CD14-positive monocyte (primary cell): ENCODE data around the gene GRAMD2B. TPM values are rescaled to one million over a fixed set of nuclear protein-coding genes. Genes with fewer than 3 reads are reported as not detected.

ENCODE experiments used
- DNase-seq, 3 donors: peaks; one replicate each; pipeline ENCODE4 v3.0.0-alpha.2; 2011 to 2022
- H2AFZ ChIP-seq: 2 replicates; pipeline ENCODE4 v1.6.0; 2012; ENCODE audit warnings: mild to moderate bottlenecking, low read depth, low read length, inconsistent platforms; ENCODE audit not compliant: insufficient read depth, poor library complexity, severe bottlenecking
- H3K27ac ChIP-seq, 2 donors: 1 replicate in 1 of 2; 2 replicates in 1 of 2; pipeline ENCODE4 v1.5.1; 2012 to 2013; ENCODE audit warnings: low read length in 2 of 2, control low read depth in 1 of 2, inconsistent platforms in 1 of 2, low read depth in 1 of 2, mild to moderate bottlenecking in 1 of 2
- H3K27me3 ChIP-seq, 2 donors: one replicate each; pipeline versions ENCODE4 v1.6.0 to v1.6.1; 2011 to 2013; ENCODE audit warnings: low read length in 2 of 2; ENCODE audit not compliant: control insufficient read depth in 2 of 2, insufficient read depth in 2 of 2
- H3K36me3 ChIP-seq, 2 donors: replicated peaks in 1 of 2; 1 replicate in 1 of 2; 2 replicates in 1 of 2; pipeline versions ENCODE4 v1.5.1 to v1.6.1; 2012 to 2013; ENCODE audit warnings: low read length in 2 of 2, control low read depth in 1 of 2, inconsistent platforms in 1 of 2, mild to moderate bottlenecking in 1 of 2; ENCODE audit not compliant: insufficient read depth in 2 of 2, control insufficient read depth in 1 of 2
- H3K4me1 ChIP-seq, 2 donors: 1 replicate in 1 of 2; 2 replicates in 1 of 2; pipeline versions ENCODE4 v1.5.1 to v1.6.1; 2012 to 2013; ENCODE audit warnings: low read length in 2 of 2, control low read depth in 1 of 2, inconsistent platforms in 1 of 2, mild to moderate bottlenecking in 1 of 2, moderate library complexity in 1 of 2; ENCODE audit not compliant: insufficient read depth in 2 of 2, control insufficient read depth in 1 of 2
- H3K4me2 ChIP-seq: replicated peaks from 2 replicates; pipeline ENCODE3; 2012; ENCODE audit warnings: low read length, moderate library complexity, mild to moderate bottlenecking; ENCODE audit not compliant: poor library complexity, severe bottlenecking; ENCODE audit errors: extremely low read depth
- H3K4me3 ChIP-seq, 3 experiments: fragments of 200-600 bp in 1 of 3; sonication (generic) in 1 of 3; replicated peaks in 1 of 3; 1 replicate in 2 of 3; 2 replicates in 1 of 3; pipeline ENCODE4 v1.5.1; 2011 to 2013; ENCODE audit warnings: low read length in 3 of 3, mild to moderate bottlenecking in 3 of 3, control low read depth in 2 of 3, low read depth in 2 of 3, inconsistent platforms in 1 of 3, moderate library complexity in 1 of 3
- H3K79me2 ChIP-seq: 2 replicates; pipeline ENCODE4 v1.6.0; 2012; ENCODE audit warnings: mild to moderate bottlenecking, control low read depth, inconsistent platforms, low read length, moderate library complexity; ENCODE audit not compliant: insufficient read depth
- H3K9ac ChIP-seq: 2 replicates; pipeline ENCODE4 v1.6.0; 2017; ENCODE audit warnings: low read length, mild to moderate bottlenecking; ENCODE audit not compliant: insufficient read depth, poor library complexity, severe bottlenecking
- H3K9me3 ChIP-seq, 2 donors: replicated peaks in 1 of 2; 1 replicate in 1 of 2; 2 replicates in 1 of 2; pipeline versions ENCODE4 v1.5.1 to v1.6.1; 2012 to 2013; ENCODE audit warnings: low read length in 2 of 2, control low read depth in 1 of 2; ENCODE audit not compliant: control insufficient read depth in 1 of 2, insufficient read depth in 1 of 2
- H4K20me1 ChIP-seq: 2 replicates; pipeline ENCODE4 v1.6.0; 2012; ENCODE audit warnings: mild to moderate bottlenecking, low read length, control low read depth, moderate library complexity; ENCODE audit not compliant: insufficient read depth
- H3K27ac Mint-ChIP-seq, 7 donors: one replicate each; pipeline ENCODE4 v1.8.0; 2020; ENCODE audit warnings: mild to moderate bottlenecking in 7 of 7, mixed read lengths in 7 of 7, moderate library complexity in 6 of 7, inconsistent platforms in 2 of 7
- H3K27me3 Mint-ChIP-seq, 3 donors: one replicate each; pipeline ENCODE4 v1.8.0; 2021 to 2022; ENCODE audit warnings: low read depth in 3 of 3, mild to moderate bottlenecking in 3 of 3, mixed read lengths in 3 of 3, moderate library complexity in 3 of 3, inconsistent platforms in 1 of 3
- H3K36me3 Mint-ChIP-seq, 2 donors: one replicate each; pipeline ENCODE4 v1.8.0; 2020; ENCODE audit warnings: mixed read lengths in 2 of 2, inconsistent platforms in 1 of 2, mild to moderate bottlenecking in 1 of 2
- H3K4me1 Mint-ChIP-seq: one replicate; pipeline ENCODE4 v1.8.0; 2020; ENCODE audit warnings: mild to moderate bottlenecking, mixed read lengths
- H3K4me3 Mint-ChIP-seq, 2 donors: one replicate each; pipeline ENCODE4 v1.8.0; 2020; ENCODE audit warnings: mild to moderate bottlenecking in 2 of 2, mixed read lengths in 2 of 2, moderate library complexity in 1 of 2
- H3K9me3 Mint-ChIP-seq, 7 donors: one replicate each; pipeline ENCODE4 v1.8.0; 2020 to 2022; ENCODE audit warnings: mixed read lengths in 7 of 7, mild to moderate bottlenecking in 6 of 7, moderate library complexity in 6 of 7, inconsistent platforms in 2 of 7
- CTCF ChIP-seq: fragments of 200-600 bp; IDR thresholded peaks from one replicate; pipeline ENCODE4 v1.8.0; 2022; ENCODE audit warnings: antibody characterized with exemption, mild to moderate bottlenecking
- WGBS: methylation state at CpG from one replicate; pipeline ENCODE4 v1.1.5; 2013; ENCODE audit warnings: missing lambda C conversion rate; ENCODE audit not compliant: insufficient coverage; 5-methylcytosine and 5-hydroxymethylcytosine counted together
- intact Hi-C, 2 donors: fragments of 100-400 bp; cut with micrococcal nuclease; formaldehyde crosslinking; loops; one replicate each; pipeline versions ENCODE4 v1.15.0 to v1.15.1; 2023
- polyA plus RNA-seq, 3 donors: library from polyadenylated mRNA; depleted of rRNA in 1 of 3; unstranded in 2 of 3; stranded (reverse) in 1 of 3; fragments of 300-500 nt in 2 of 3; fragments of >200 nt in 1 of 3; fragmentation: Illumina TruSeq in 2 of 3; gene quantifications; 1 replicate in 2 of 3; 2 replicates in 1 of 3; pipeline ENCODE4 v1.2.3, GENCODE V29; 2012 to 2021

GRAMD2B gene
- polyA plus RNA-seq, 3 donors, result 0.79 to 1.2 (median 1.1) TPM

- H3K27ac Mint-ChIP-seq, result no peak overlapping the region
- no peaks in the 10 kb centered on the region for H3K27me3 Mint-ChIP-seq
- no peaks in the 10 kb centered on the region for H3K36me3 ChIP-seq
- no peak overlapping the region for H3K4me3 Mint-ChIP-seq
- H3K27ac ChIP-seq, result no peak overlapping the region
- H3K4me1 ChIP-seq, result no peaks in the 10 kb centered on the region
- H3K4me3 ChIP-seq, result no peak overlapping the region
- no peak for DNase-seq
- no peak overlapping the region for H2AFZ ChIP-seq
- TF ChIP-seq CTCF, result no peak
- no peak overlapping the region for H3K9ac ChIP-seq
- H3K4me2 ChIP-seq, result no peak overlapping the region
- H3K9me3 ChIP-seq, result no peaks in the 10 kb centered on the region
- H3K36me3 Mint-ChIP-seq, result no peaks in the 10 kb centered on the region
- WGBS, result 84% methylated on average over 5 of the region's 8 CpGs
- H4K20me1 ChIP-seq, result no peaks in the 10 kb centered on the region
- no peaks in the 10 kb centered on the region for H3K27me3 ChIP-seq
- H3K9me3 Mint-ChIP-seq, result peaks cover 0 to 4% (median 0%) of the 10 kb centered on the region in 7 donors
- no peaks in the 10 kb centered on the region for H3K4me1 Mint-ChIP-seq
- intact Hi-C loops, result no loop called here
- no peaks in the 10 kb centered on the region for H3K79me2 ChIP-seq
These were observed 12.1 kb downstream of the GRAMD2B start for GRCh38 chr5:126435261-126435660.

GRCh38 chr5:126435714-126436113 lies 12.5 kb downstream of the GRAMD2B start:
- Mint-ChIP-seq H3K36me3 (no peaks in the 10 kb centered on the region), H3K4me1 (no peaks in the 10 kb centered on the region), H3K27me3 (no peaks in the 10 kb centered on the region), H3K27ac (no peak overlapping the region), H3K4me3 (no peak overlapping the region), H3K9me3 (peaks cover 0 to 4% (median 0%) of the 10 kb centered on the region in 7 donors)
- 100% methylated on average over 1 of the region's 2 CpGs for WGBS
- Histone ChIP-seq H3K9ac (no peak overlapping the region), H3K4me1 (no peaks in the 10 kb centered on the region), H3K27me3 (no peaks in the 10 kb centered on the region), H3K27ac (no peak overlapping the region), H3K9me3 (no peaks in the 10 kb centered on the region), H3K4me2 (no peak overlapping the region), H2AFZ (no peak overlapping the region), H3K36me3 (no peaks in the 10 kb centered on the region), H3K4me3 (no peak overlapping the region), H4K20me1 (no peaks in the 10 kb centered on the region), H3K79me2 (no peaks in the 10 kb centered on the region)
- DNase-seq, result no peak
- no peak for TF ChIP-seq CTCF
- intact Hi-C loops, result no loop called here
